WI38 (cell line): ENCODE data around the gene PRR3.

Experiments
- H3K4me3 ChIP-seq: 2 replicates; pipeline ENCODE4 v1.5.1; 2011; ENCODE audit warnings: low read depth, mild to moderate bottlenecking, control low read depth, low read length
- TF ChIP-seq, protein P1 (sequence below): IDR thresholded peaks from 2 replicates; pipeline ENCODE4 v1.5.1; 2012; ENCODE audit warnings: low read depth, mild to moderate bottlenecking, control low read depth, low read length

Gene PRR3

DNA sequence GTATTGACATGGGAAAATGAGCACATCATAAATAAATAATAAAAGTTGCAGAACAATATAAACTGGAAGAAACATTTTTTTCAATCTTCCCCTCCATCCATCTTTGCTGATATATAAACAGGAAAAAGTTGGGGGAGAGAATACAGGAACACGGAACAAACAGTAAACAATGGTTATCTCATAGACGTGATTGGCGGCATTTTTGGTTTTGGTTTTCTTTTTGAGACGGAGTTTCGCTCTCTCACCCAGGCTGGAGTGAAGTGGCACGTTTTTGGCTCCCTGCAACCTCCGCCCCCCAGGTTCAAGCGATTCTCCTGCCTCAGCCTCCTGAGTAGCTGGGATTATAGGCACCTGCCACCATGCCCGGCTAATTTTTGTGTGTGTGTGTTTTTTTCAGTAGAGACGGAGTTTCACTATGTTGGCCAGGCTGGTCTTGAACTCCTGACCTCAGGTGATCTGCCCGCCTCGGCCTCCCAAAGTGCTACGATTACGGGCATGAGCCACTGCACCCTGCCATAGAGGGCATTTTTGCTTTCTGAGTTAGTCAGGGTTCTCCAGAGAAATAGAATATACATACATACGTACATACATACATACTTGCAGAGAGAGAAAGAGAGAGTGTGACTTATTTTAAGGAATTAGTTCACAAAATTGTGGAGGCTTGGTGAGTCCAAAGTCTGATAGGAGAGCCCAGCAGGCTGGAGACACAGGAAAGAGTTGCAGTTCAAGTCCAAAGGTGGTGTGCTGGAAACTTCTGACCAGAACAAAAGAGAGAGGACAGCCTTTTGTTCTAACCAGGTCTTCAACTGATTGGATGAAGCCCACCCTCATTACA, 23.4 kb upstream of the PRR3 start:
- TF ChIP-seq, protein P1, sequence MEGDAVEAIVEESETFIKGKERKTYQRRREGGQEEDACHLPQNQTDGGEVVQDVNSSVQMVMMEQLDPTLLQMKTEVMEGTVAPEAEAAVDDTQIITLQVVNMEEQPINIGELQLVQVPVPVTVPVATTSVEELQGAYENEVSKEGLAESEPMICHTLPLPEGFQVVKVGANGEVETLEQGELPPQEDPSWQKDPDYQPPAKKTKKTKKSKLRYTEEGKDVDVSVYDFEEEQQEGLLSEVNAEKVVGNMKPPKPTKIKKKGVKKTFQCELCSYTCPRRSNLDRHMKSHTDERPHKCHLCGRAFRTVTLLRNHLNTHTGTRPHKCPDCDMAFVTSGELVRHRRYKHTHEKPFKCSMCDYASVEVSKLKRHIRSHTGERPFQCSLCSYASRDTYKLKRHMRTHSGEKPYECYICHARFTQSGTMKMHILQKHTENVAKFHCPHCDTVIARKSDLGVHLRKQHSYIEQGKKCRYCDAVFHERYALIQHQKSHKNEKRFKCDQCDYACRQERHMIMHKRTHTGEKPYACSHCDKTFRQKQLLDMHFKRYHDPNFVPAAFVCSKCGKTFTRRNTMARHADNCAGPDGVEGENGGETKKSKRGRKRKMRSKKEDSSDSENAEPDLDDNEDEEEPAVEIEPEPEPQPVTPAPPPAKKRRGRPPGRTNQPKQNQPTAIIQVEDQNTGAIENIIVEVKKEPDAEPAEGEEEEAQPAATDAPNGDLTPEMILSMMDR, result no peak
- H3K4me3 ChIP-seq, result no peak overlapping the region

DNA sequence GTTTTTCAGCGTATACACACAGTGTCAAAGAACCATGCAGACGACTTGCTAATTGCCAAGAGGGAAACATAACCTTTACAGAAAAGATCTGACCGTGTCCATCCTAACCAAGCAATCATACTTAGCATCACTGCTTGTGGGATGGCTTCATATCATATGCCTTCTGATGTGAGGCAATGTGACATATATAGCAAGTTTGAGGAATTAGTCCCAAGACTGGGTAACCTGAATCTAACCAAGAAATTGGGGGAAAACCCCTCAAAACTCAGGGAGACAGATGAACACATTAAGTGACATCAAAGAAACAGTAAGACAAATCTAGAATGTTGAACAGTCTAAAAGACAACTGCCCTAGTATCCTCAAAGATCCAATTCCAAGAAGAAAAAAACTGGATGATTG, 19.2 kb upstream of the PRR3 start:
- TF ChIP-seq, protein P1, result no peak
- no peak overlapping the region for H3K4me3 ChIP-seq

DNA sequence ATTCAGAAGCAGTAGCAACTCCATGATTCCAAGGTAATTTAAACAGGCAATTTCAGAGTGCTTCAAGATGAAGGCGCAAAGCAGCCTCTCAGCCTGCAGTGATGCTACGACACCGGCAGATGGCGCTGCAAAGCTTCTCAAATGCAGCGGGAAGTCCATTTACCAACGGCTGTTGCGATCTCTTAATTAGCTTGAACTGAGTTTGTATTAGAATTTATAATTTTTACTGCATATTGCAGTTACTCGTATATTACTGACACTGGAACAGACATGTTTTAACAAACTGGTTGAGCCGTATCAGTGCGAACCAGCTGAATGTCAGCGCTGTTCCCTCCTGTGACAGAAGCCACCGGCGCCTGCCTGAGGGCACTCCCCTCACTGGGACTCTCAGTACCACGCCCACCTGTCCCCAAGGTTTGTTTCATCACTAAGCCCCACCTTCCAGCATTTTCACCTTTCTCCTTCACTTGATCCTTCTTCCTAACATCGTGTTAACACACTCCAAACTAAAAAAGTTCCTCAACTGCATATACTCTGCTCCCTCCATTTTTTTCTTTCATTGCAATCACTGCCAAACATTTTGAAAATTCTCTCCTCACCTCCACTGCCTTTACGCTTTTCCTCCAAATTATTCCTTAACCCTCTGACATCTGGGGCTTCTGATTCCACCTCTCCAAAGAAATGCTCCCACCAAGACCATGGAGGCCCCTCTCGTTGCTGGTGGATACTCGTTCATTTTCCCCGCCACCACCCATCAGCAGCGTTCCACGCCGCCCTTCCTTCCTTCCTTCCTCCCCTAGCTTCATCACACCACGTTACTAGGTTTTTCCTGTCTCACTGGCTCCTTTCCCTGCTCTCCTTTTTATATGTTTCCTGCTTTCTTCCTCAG, 15.3 kb upstream of the PRR3 start:
- TF ChIP-seq, protein P1, result peak; percentile 98
- H3K4me3 ChIP-seq, result 0 out of 2 replicates have a peak overlapping the region, but pooled peaks have one; percentile 2

DNA sequence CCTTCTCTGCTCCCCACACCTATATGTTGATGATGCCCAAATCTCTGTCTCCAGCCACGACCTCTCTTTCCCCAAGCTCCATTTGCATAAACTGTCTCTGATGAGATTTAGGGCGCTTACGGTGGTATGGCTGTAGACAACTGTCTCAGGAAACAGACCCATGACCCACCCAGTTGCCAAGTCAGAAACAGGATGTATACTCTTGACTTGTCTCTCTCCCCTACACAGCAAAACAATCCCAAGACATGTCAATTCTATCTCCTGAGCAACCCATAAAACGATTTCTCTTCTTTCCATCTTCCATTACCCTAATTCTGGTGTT, 14.7 kb upstream of the PRR3 start:
- H3K4me3 ChIP-seq, result no peak overlapping the region

DNA sequence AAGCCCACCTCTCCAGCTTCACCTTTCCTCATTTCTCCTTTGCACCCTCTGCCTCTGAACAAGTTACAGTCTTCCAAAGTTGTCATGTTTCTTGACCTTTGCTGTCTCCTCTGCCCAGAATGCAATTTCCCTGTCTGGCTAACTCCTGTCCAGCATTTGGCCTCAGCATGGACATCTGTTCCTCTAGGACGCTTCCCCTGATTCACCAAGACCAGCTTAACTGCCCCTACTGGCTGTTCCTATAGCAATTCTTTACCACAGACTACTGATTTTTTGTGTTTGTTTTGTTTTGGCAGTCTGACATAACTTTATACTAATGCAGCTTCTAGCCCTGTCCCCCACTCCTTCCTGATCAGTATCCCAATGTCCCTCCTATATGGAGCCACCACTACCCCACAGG, 14.2 kb upstream of the PRR3 start:
- H3K4me3 ChIP-seq, result no peak overlapping the region
- TF ChIP-seq, protein P1, result peak; percentile 14; the same call in 1 of the 2 replicates

More for the DNA sequence above, 14.7 kb upstream of the PRR3 start:
- TF ChIP-seq, protein P1, result no peak

- no peak overlapping the region for H3K4me3 ChIP-seq
- TF ChIP-seq, protein P1, result no peak
Observed at GRCh38 chr6:30543821-30544220, 13.3 kb upstream of the PRR3 start.

GRCh38 chr6:30544666-30545272, 12.3 kb upstream of the PRR3 start:
- H3K4me3 ChIP-seq, result no peak overlapping the region
- TF ChIP-seq, protein P1, result peak; percentile 63
